Measurements from ENCODE around the gene TPTE.
"Not testable (repeated sequence)": the region's sequence is repeated elsewhere in the genome, so short reads cannot be mapped to it uniquely, and the experiment has no call there.

TPTE gene

GRCh38 chr21:10521091-10521598, at the start of gene TPTE:
TPTE (plus strand) TSS chr21:10521583; CDS start chr21:10538724, 17,141 bp downstream.
- no peak for DNase-seq (ENCODE audit: low read depth)
- H3K36me3 ChIP-seq (ENCODE audit: control insufficient read depth, insufficient read depth, low read length, severe bottlenecking): no peaks in the 10 kb centered on the region
- no peak within 1 kb of the TSS for H3K4me3 ChIP-seq (ENCODE audit: low read length)
- H3K9ac ChIP-seq (ENCODE audit: low read length): no peak within 1 kb of the TSS
- no peaks in the 10 kb centered on the region for H3K9me3 ChIP-seq (ENCODE audit: control insufficient read depth, low read length)
- H3K4me1 ChIP-seq (ENCODE audit: control insufficient read depth, insufficient read depth, low read length): no peaks in the 10 kb centered on the region
- H3K27me3 ChIP-seq (replicated peaks; ENCODE audit: control insufficient read depth, insufficient read depth, low read length): no peaks in the 10 kb centered on the region

GRCh38 chr21:10471999-10472398, 49.4 kb upstream of the TPTE start:
- not testable (repeated sequence) for DNase-seq (ENCODE audit: low read depth); H3K36me3 ChIP-seq (ENCODE audit: control insufficient read depth, insufficient read depth, low read length, severe bottlenecking); H3K4me1 ChIP-seq (ENCODE audit: control insufficient read depth, insufficient read depth, low read length); H3K9ac ChIP-seq (ENCODE audit: low read length); H3K27me3 ChIP-seq (replicated peaks; ENCODE audit: control insufficient read depth, insufficient read depth, low read length); H3K4me3 ChIP-seq (ENCODE audit: low read length); H3K9me3 ChIP-seq (ENCODE audit: control insufficient read depth, low read length)

- not testable (repeated sequence) for H3K36me3 ChIP-seq (ENCODE audit: control insufficient read depth, insufficient read depth, low read length, severe bottlenecking); H3K9me3 ChIP-seq (ENCODE audit: control insufficient read depth, low read length); H3K9ac ChIP-seq (ENCODE audit: low read length); H3K27me3 ChIP-seq (replicated peaks; ENCODE audit: control insufficient read depth, insufficient read depth, low read length); DNase-seq (ENCODE audit: low read depth); H3K4me1 ChIP-seq (ENCODE audit: control insufficient read depth, insufficient read depth, low read length); H3K4me3 ChIP-seq (ENCODE audit: low read length)
Observed at GRCh38 chr21:10477794-10478193, 43.6 kb upstream of the TPTE start.

GRCh38 chr21:10479875-10480274, 41.5 kb upstream of the TPTE start:
- not testable (repeated sequence) for H3K4me3 ChIP-seq (ENCODE audit: low read length)

GRCh38 chr21:10484864-10485263, 36.5 kb upstream of the TPTE start:
- H3K9ac ChIP-seq (ENCODE audit: low read length); H3K4me3 ChIP-seq (ENCODE audit: low read length); H3K9me3 ChIP-seq (ENCODE audit: control insufficient read depth, low read length); DNase-seq (ENCODE audit: low read depth); H3K4me1 ChIP-seq (ENCODE audit: control insufficient read depth, insufficient read depth, low read length); H3K36me3 ChIP-seq (ENCODE audit: control insufficient read depth, insufficient read depth, low read length, severe bottlenecking); H3K27me3 ChIP-seq (replicated peaks; ENCODE audit: control insufficient read depth, insufficient read depth, low read length): not testable (repeated sequence)

More at GRCh38 chr21:10479875-10480274, 41.5 kb upstream of the TPTE start:
- H3K36me3 ChIP-seq (ENCODE audit: control insufficient read depth, insufficient read depth, low read length, severe bottlenecking); H3K27me3 ChIP-seq (replicated peaks; ENCODE audit: control insufficient read depth, insufficient read depth, low read length); H3K9ac ChIP-seq (ENCODE audit: low read length); H3K4me1 ChIP-seq (ENCODE audit: control insufficient read depth, insufficient read depth, low read length); DNase-seq (ENCODE audit: low read depth); H3K9me3 ChIP-seq (ENCODE audit: control insufficient read depth, low read length): not testable (repeated sequence)

GRCh38 chr21:10490453-10490852, 30.9 kb upstream of the TPTE start:
- not testable (repeated sequence) for H3K27me3 ChIP-seq (replicated peaks; ENCODE audit: control insufficient read depth, insufficient read depth, low read length); H3K4me3 ChIP-seq (ENCODE audit: low read length); DNase-seq (ENCODE audit: low read depth); H3K9me3 ChIP-seq (ENCODE audit: control insufficient read depth, low read length); H3K4me1 ChIP-seq (ENCODE audit: control insufficient read depth, insufficient read depth, low read length); H3K36me3 ChIP-seq (ENCODE audit: control insufficient read depth, insufficient read depth, low read length, severe bottlenecking); H3K9ac ChIP-seq (ENCODE audit: low read length)

GRCh38 chr21:10511116-10511515, 10.3 kb upstream of the TPTE start:
- no peak overlapping the region for H3K9ac ChIP-seq (ENCODE audit: low read length)
- no peaks in the 10 kb centered on the region for H3K36me3 ChIP-seq (ENCODE audit: control insufficient read depth, insufficient read depth, low read length, severe bottlenecking)
- no peak overlapping the region for H3K4me3 ChIP-seq (ENCODE audit: low read length)
- no peaks in the 10 kb centered on the region for H3K27me3 ChIP-seq (replicated peaks; ENCODE audit: control insufficient read depth, insufficient read depth, low read length)
- no peaks in the 10 kb centered on the region for H3K4me1 ChIP-seq (ENCODE audit: control insufficient read depth, insufficient read depth, low read length)
- H3K9me3 ChIP-seq (ENCODE audit: control insufficient read depth, low read length): peaks cover 6% of the 10 kb centered on the region
- no peak for DNase-seq (ENCODE audit: low read depth)

GRCh38 chr21:10516889-10517288, 4.5 kb upstream of the TPTE start:
- not testable (repeated sequence) for H3K4me3 ChIP-seq (ENCODE audit: low read length); H3K27me3 ChIP-seq (replicated peaks; ENCODE audit: control insufficient read depth, insufficient read depth, low read length); H3K9me3 ChIP-seq (ENCODE audit: control insufficient read depth, low read length); H3K4me1 ChIP-seq (ENCODE audit: control insufficient read depth, insufficient read depth, low read length); H3K36me3 ChIP-seq (ENCODE audit: control insufficient read depth, insufficient read depth, low read length, severe bottlenecking); DNase-seq (ENCODE audit: low read depth); H3K9ac ChIP-seq (ENCODE audit: low read length)

GRCh38 chr21:10517904-10518303, 3.5 kb upstream of the TPTE start:
- not testable (repeated sequence) for H3K27me3 ChIP-seq (replicated peaks; ENCODE audit: control insufficient read depth, insufficient read depth, low read length); H3K4me3 ChIP-seq (ENCODE audit: low read length); H3K36me3 ChIP-seq (ENCODE audit: control insufficient read depth, insufficient read depth, low read length, severe bottlenecking); DNase-seq (ENCODE audit: low read depth); H3K4me1 ChIP-seq (ENCODE audit: control insufficient read depth, insufficient read depth, low read length); H3K9ac ChIP-seq (ENCODE audit: low read length); H3K9me3 ChIP-seq (ENCODE audit: control insufficient read depth, low read length)

GRCh38 chr21:10521835-10522500, 585 bp downstream of the TPTE start:
- not testable (repeated sequence) for H3K27me3 ChIP-seq (replicated peaks; ENCODE audit: control insufficient read depth, insufficient read depth, low read length); H3K9ac ChIP-seq (ENCODE audit: low read length); H3K36me3 ChIP-seq (ENCODE audit: control insufficient read depth, insufficient read depth, low read length, severe bottlenecking); H3K4me1 ChIP-seq (ENCODE audit: control insufficient read depth, insufficient read depth, low read length); H3K4me3 ChIP-seq (ENCODE audit: low read length); DNase-seq (ENCODE audit: low read depth); H3K9me3 ChIP-seq (ENCODE audit: control insufficient read depth, low read length)

- Histone ChIP-seq H3K36me3 (ENCODE audit: control insufficient read depth, insufficient read depth, low read length, severe bottlenecking) (no peaks in the 10 kb centered on the region), H3K4me1 (ENCODE audit: control insufficient read depth, insufficient read depth, low read length) (no peaks in the 10 kb centered on the region), H3K4me3 (ENCODE audit: low read length) (no peak overlapping the region), H3K9ac (ENCODE audit: low read length) (no peak overlapping the region), H3K9me3 (ENCODE audit: control insufficient read depth, low read length) (no peaks in the 10 kb centered on the region), H3K27me3 (replicated peaks; ENCODE audit: control insufficient read depth, insufficient read depth, low read length) (no peaks in the 10 kb centered on the region)
- DNase-seq (ENCODE audit: low read depth): no peak
Observed at GRCh38 chr21:10539956-10540355, 18.6 kb downstream of the TPTE start.

GRCh38 chr21:10544376-10544775, 23.0 kb downstream of the TPTE start:
- not testable (repeated sequence) for H3K9me3 ChIP-seq (ENCODE audit: control insufficient read depth, low read length); H3K36me3 ChIP-seq (ENCODE audit: control insufficient read depth, insufficient read depth, low read length, severe bottlenecking); DNase-seq (ENCODE audit: low read depth); H3K4me1 ChIP-seq (ENCODE audit: control insufficient read depth, insufficient read depth, low read length); H3K4me3 ChIP-seq (ENCODE audit: low read length); H3K9ac ChIP-seq (ENCODE audit: low read length); H3K27me3 ChIP-seq (replicated peaks; ENCODE audit: control insufficient read depth, insufficient read depth, low read length)

All from adipocyte (in vitro differentiated cells).